Parathyroid adenoma (tissue), 2 donors: ENCODE measurements around the gene PLAC1.

Source experiments
- H2AFZ ChIP-seq: fragments of 300-600 bp; sonication (generic); one replicate; pipeline ENCODE4 v1.7.0; 2017; ENCODE audit warnings: antibody characterized with exemption, mild to moderate bottlenecking
- H3K27ac ChIP-seq: fragments of 300-600 bp; sonication (generic); one replicate; pipeline ENCODE4 v1.7.0; 2017
- H3K27me3 ChIP-seq: fragments of 300-600 bp; sonication (generic); one replicate; pipeline ENCODE4 v1.7.0; 2017; ENCODE audit warnings: low read length; ENCODE audit not compliant: control insufficient read depth, insufficient read depth
- H3K36me3 ChIP-seq: fragments of 300-600 bp; sonication (generic); one replicate; pipeline ENCODE4 v1.7.0; 2017; ENCODE audit warnings: low read length; ENCODE audit not compliant: control insufficient read depth, insufficient read depth
- H3K4me1 ChIP-seq: fragments of 300-600 bp; sonication (generic); one replicate; pipeline ENCODE4 v1.7.0; 2017; ENCODE audit warnings: control low read depth
- H3K4me2 ChIP-seq: fragments of 300-600 bp; sonication (generic); one replicate; pipeline ENCODE4 v1.7.0; 2017; ENCODE audit warnings: low read length
- H3K4me3 ChIP-seq: fragments of 300-600 bp; sonication (generic); one replicate; pipeline ENCODE4 v1.7.0; 2017; ENCODE audit warnings: low read depth, low read length
- H3K79me2 ChIP-seq: fragments of 300-600 bp; sonication (generic); one replicate; pipeline ENCODE4 v1.7.0; 2017; ENCODE audit warnings: control low read depth
- H3K9ac ChIP-seq: fragments of 300-600 bp; sonication (generic); one replicate; pipeline ENCODE4 v1.7.0; 2017; ENCODE audit warnings: mild to moderate bottlenecking
- H3K9me3 ChIP-seq: fragments of 300-600 bp; sonication (generic); one replicate; pipeline ENCODE4 v1.7.0; 2017; ENCODE audit warnings: low read length; ENCODE audit not compliant: control insufficient read depth
- TF ChIP-seq, protein P1 (sequence below): fragments of 300-600 bp; sonication (generic); IDR thresholded peaks from one replicate; pipeline ENCODE4 v1.7.0; 2017; ENCODE audit warnings: antibody characterized with exemption, mild to moderate bottlenecking
- donor health status: primary hyperparathyroidism.

PLAC1 gene

DNA sequence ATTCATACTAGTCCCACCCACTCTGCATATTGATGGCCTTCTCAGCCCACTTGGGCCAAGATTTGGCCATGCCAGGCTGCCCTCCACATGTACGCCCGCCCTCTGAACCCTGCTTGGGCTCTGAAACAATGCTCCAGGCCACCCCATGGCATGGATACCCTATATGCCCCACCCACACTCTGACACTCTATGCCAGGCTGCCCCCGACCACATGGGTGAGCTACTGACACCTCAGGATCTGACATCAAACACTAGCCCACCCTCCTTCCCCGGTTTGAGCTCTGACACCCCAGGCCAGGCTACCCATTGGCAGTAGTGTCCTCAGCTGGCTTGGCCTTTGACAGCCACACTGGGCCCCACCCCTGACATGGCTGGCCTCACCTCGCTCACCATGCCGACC, 128.8 kb downstream of the PLAC1 start:
- TF ChIP-seq, protein P1, sequence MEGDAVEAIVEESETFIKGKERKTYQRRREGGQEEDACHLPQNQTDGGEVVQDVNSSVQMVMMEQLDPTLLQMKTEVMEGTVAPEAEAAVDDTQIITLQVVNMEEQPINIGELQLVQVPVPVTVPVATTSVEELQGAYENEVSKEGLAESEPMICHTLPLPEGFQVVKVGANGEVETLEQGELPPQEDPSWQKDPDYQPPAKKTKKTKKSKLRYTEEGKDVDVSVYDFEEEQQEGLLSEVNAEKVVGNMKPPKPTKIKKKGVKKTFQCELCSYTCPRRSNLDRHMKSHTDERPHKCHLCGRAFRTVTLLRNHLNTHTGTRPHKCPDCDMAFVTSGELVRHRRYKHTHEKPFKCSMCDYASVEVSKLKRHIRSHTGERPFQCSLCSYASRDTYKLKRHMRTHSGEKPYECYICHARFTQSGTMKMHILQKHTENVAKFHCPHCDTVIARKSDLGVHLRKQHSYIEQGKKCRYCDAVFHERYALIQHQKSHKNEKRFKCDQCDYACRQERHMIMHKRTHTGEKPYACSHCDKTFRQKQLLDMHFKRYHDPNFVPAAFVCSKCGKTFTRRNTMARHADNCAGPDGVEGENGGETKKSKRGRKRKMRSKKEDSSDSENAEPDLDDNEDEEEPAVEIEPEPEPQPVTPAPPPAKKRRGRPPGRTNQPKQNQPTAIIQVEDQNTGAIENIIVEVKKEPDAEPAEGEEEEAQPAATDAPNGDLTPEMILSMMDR = no peak
- H3K27me3 ChIP-seq = no peaks in the 10 kb centered on the region
- H3K4me1 ChIP-seq = no peaks in the 10 kb centered on the region
- H3K4me2 ChIP-seq = no peak overlapping the region
- H2AFZ ChIP-seq = no peak overlapping the region
- no peaks in the 10 kb centered on the region for H3K9me3 ChIP-seq
- H3K4me3 ChIP-seq = no peak overlapping the region
- no peak overlapping the region for H3K9ac ChIP-seq
- H3K79me2 ChIP-seq = no peaks in the 10 kb centered on the region
- no peak overlapping the region for H3K27ac ChIP-seq
- no peaks in the 10 kb centered on the region for H3K36me3 ChIP-seq

GRCh38 chrX:134528960-134529359, 129.3 kb downstream of the PLAC1 start:
- H3K9me3 ChIP-seq = no peaks in the 10 kb centered on the region
- H3K36me3 ChIP-seq = no peaks in the 10 kb centered on the region
- no peak overlapping the region for H2AFZ ChIP-seq
- H3K4me2 ChIP-seq = no peak overlapping the region
- no peak overlapping the region for H3K9ac ChIP-seq
- H3K27ac ChIP-seq = no peak overlapping the region
- no peaks in the 10 kb centered on the region for H3K27me3 ChIP-seq
- H3K4me3 ChIP-seq = no peak overlapping the region
- TF ChIP-seq, protein P1 = no peak
- no peaks in the 10 kb centered on the region for H3K79me2 ChIP-seq
- no peaks in the 10 kb centered on the region for H3K4me1 ChIP-seq

DNA sequence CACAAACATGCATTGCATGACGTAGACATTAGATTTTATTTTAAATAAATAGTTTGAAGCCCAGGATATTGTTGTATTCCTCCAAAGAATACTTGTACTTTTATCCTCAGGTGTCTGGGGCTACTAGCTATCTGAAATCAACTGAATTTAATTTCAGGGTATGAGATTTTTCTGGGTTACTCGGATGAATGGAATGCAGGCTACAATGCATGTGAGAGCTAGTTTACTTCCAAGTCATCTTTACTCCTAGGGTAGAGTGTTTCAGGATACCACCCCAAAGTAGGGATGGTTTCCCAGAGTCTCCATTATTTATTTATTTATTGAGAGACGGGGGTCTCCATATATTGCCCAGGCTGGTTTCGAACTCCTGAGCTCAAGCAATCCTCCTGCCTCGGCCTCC, 131.9 kb downstream of the PLAC1 start:
- no peak overlapping the region for H2AFZ ChIP-seq
- no peak overlapping the region for H3K27ac ChIP-seq
- H3K9ac ChIP-seq = no peak overlapping the region
- H3K9me3 ChIP-seq = no peaks in the 10 kb centered on the region
- no peak overlapping the region for H3K4me2 ChIP-seq
- H3K27me3 ChIP-seq = no peaks in the 10 kb centered on the region
- H3K79me2 ChIP-seq = no peaks in the 10 kb centered on the region
- no peaks in the 10 kb centered on the region for H3K36me3 ChIP-seq
- no peak overlapping the region for H3K4me3 ChIP-seq
- TF ChIP-seq, protein P1 = no peak
- no peaks in the 10 kb centered on the region for H3K4me1 ChIP-seq

DNA sequence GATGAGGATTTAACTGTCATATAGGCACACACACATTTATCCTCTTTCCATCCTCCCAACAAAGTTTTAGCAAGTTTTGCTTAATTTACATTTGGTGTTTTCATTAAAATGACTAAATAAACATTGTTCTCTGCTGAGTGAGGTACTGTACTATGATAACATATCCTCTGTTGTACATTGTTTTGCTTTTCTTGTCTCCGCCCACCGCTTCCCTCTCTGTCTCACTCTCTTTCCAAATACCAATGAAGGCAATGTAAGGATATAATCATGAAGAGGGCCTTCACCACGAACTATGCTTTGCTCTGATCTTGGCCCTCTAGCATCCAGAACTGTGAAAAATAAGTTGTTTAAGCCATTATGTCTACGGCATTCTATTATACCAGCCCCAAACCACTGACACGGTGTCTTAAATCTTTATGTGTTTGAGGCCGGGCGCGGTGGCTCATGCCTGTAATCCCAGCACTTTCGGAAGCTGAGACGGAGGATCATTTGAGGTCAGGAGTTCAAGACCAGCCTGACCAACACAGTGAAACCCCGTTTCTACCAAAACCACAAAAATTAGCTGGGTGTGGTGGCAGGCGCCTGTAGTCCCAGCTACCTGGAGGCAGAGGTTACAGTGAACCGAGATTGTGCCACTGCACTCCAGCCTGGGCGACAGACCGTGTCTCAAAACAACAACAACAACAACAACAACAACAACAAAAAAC, 133.0 kb downstream of the PLAC1 start:
- no peaks in the 10 kb centered on the region for H3K36me3 ChIP-seq
- H3K79me2 ChIP-seq = no peaks in the 10 kb centered on the region
- H3K27me3 ChIP-seq = no peaks in the 10 kb centered on the region
- H3K27ac ChIP-seq = no peak overlapping the region
- TF ChIP-seq, protein P1 = no peak
- no peak overlapping the region for H3K4me3 ChIP-seq
- no peak overlapping the region for H3K4me2 ChIP-seq
- no peaks in the 10 kb centered on the region for H3K9me3 ChIP-seq
- no peak overlapping the region for H2AFZ ChIP-seq
- no peaks in the 10 kb centered on the region for H3K4me1 ChIP-seq
- no peak overlapping the region for H3K9ac ChIP-seq

- no peak overlapping the region for H3K4me3 ChIP-seq
- no peaks in the 10 kb centered on the region for H3K9me3 ChIP-seq
- no peak overlapping the region for H3K4me2 ChIP-seq
- no peaks in the 10 kb centered on the region for H3K27me3 ChIP-seq
- H3K9ac ChIP-seq = no peak overlapping the region
- no peak overlapping the region for H3K27ac ChIP-seq
- no peaks in the 10 kb centered on the region for H3K4me1 ChIP-seq
- no peaks in the 10 kb centered on the region for H3K36me3 ChIP-seq
- TF ChIP-seq, protein P1 = no peak
- H2AFZ ChIP-seq = no peak overlapping the region
- H3K79me2 ChIP-seq = no peaks in the 10 kb centered on the region
Observed at GRCh38 chrX:134524181-134524580, 134.1 kb downstream of the PLAC1 start.
